ENCODE measurements around the gene CPSF2. TPM values are rescaled to one million over a fixed set of nuclear protein-coding genes. Genes with fewer than 3 reads are reported as not detected.

CPSF2 gene
- total RNA-seq: 19.6 TPM

GRCh38 chr14:92121670-92122350 lies at the start of gene CPSF2, which contains the start of gene NDUFB1:
TSS of gene CPSF2 (plus strand) at chr14:92121969. CDS start at chr14:92130985, 9,016 bp downstream.
TSS of gene NDUFB1 (minus strand) at chr14:92121706. CDS start at chr14:92117637, 4,069 bp downstream.

GRCh38 chr14:92106143-92106926 lies 15.4 kb upstream of the CPSF2 start, which contains the start of gene ATXN3:
TSS of gene ATXN3 (minus strand) at chr14:92106582. CDS start at chr14:92106552, 30 bp downstream.

Other genes starting within 250 kb of the CPSF2 start
- gene FBLN5, start 174.3 kb upstream of the CPSF2 start, total RNA-seq: 10.1 TPM
- gene TRIP11, start 81.9 kb upstream of the CPSF2 start, total RNA-seq: 36.2 TPM
- gene ATXN3, start 15.4 kb upstream of the CPSF2 start, total RNA-seq: 34.6 TPM
- 274 TPM for gene NDUFB1, start 263 bp upstream of the CPSF2 start, total RNA-seq
- 4.2 TPM for gene SLC24A4, start 201.2 kb downstream of the CPSF2 start, total RNA-seq

Data from diencephalon (tissue), 1 donor.